LNCaP clone FGC (cell line): ENCODE measurements around the gene SPACA5B.
"Not testable (repeated sequence)": the region's sequence is repeated elsewhere in the genome, so short reads cannot be mapped to it uniquely, and the experiment has no call there.

Experiments
- DNase-seq: peaks from one replicate; pipeline ENCODE4 v3.0.0-alpha.2; 2011; ENCODE audit warnings: low read depth
- H3K4me3 ChIP-seq: 2 replicates; pipeline ENCODE4 v1.5.1; 2011; ENCODE audit warnings: mild to moderate bottlenecking, low read depth, low read length, control low read depth
- CTCF ChIP-seq: IDR thresholded peaks from 2 replicates; pipeline ENCODE4 v1.5.1; 2012; ENCODE audit warnings: mild to moderate bottlenecking; ENCODE audit not compliant: control insufficient read depth, insufficient read depth; ENCODE audit errors: extremely low read depth

SPACA5B gene

GRCh38 chrX:48179691-48180090, 49.3 kb downstream of the SPACA5B start:
- no peak for DNase-seq

GRCh38 chrX:48180811-48181210, 50.4 kb downstream of the SPACA5B start:
- no peak for TF ChIP-seq CTCF
- H3K4me3 ChIP-seq = no peak overlapping the region
- DNase-seq = no peak

More at GRCh38 chrX:48179691-48180090, 49.3 kb downstream of the SPACA5B start:
- no peak for TF ChIP-seq CTCF
- H3K4me3 ChIP-seq = no peak overlapping the region

GRCh38 chrX:48181882-48182281, 51.5 kb downstream of the SPACA5B start:
- not testable (repeated sequence) for DNase-seq, H3K4me3 ChIP-seq
